Measurements from ENCODE around the gene CDC7. TPM values are rescaled to one million over a fixed set of nuclear protein-coding genes. Genes with fewer than 3 reads are reported as not detected.

CDC7 gene
- total and polyA plus RNA-seq, 9 of the 15 experiments (the other 6 are each of a cell fraction or from before 2014, with no cell fraction given): 22.3 to 66.8 (median 44.2) TPM

DNA sequence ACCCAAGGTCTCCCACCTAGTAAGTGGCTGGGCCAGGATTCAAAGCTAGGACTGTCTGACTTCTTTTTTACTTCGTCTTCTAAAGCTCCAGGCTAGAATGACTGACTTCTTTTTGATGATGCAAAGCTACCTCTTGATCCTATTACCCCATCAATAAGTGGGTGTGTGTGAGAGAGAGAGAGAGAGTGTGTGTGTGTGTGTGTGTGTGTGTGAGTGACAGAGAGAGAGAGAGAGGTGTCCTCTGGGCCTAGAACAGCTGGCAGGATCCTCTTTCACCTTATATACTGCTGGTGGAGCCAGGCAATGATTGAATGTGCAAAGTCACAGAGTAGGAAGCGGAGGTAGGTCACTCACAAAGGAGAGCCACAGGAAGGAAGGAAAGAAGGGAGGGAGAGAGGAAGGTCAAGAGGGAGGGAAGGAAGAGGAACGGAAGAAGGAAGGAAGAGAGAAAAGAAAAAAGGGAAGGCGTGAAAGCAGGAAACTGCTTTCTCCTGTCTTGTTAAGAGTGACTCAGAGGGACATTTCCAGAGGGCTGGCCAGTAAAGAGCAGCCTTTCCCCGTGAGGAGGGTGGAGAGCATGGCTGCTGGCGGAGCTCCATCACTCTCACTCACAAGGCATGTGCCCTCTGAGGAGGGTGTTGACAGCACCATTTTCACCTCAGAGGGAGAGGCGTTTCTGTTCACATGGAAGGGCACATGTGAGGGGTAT is 68.9 kb downstream of the CDC7 start (continued):
- TF ChIP-seq RERE (CRISPR knock-in tag; IDR thresholded peaks at IDR 0.05; ENCODE audit: borderline replicate concordance): no peak
- no peak for TF ChIP-seq SIN3A (IDR thresholded peaks at IDR 0.05; ENCODE audit: borderline replicate concordance in 2 of 2, control insufficient read depth in 1 of 2, low read depth in 2 of 2, low read length in 2 of 2)
- TF ChIP-seq, protein P1, sequence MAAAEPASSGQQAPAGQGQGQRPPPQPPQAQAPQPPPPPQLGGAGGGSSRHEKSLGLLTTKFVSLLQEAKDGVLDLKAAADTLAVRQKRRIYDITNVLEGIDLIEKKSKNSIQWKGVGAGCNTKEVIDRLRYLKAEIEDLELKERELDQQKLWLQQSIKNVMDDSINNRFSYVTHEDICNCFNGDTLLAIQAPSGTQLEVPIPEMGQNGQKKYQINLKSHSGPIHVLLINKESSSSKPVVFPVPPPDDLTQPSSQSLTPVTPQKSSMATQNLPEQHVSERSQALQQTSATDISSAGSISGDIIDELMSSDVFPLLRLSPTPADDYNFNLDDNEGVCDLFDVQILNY (CRISPR knock-in tag; IDR thresholded peaks at IDR 0.05): no peak
- TF ChIP-seq SP2 (IDR thresholded peaks at IDR 0.05; ENCODE audit: extremely low read depth, low read depth, low read length, poor library complexity, severe bottlenecking): no peak
- TF ChIP-seq CXXC5 (CRISPR knock-in tag; IDR thresholded peaks at IDR 0.05): 0 out of 2 replicates have a peak, but pooled peaks have one; percentile 9
- peak; percentile 32; the same call in 1 of the 2 replicates for TF ChIP-seq ZEB2 (IDR thresholded peaks at IDR 0.05)
- TF ChIP-seq SMARCE1 (IDR thresholded peaks at IDR 0.05): peak; percentile 50; the same call in 1 of the 2 replicates
- no peak for TF ChIP-seq CHD2 (IDR thresholded peaks at IDR 0.05; ENCODE audit: low read depth, low read length)
- TF ChIP-seq KLF1 (tag; IDR thresholded peaks at IDR 0.05): no peak
- TF ChIP-seq TBL1XR1 (IDR thresholded peaks at IDR 0.05; ENCODE audit: low read length in 2 of 2): no peak
- 0 out of 2 replicates have a peak, but pooled peaks have one; percentile 10 for TF ChIP-seq ARID2 (IDR thresholded peaks at IDR 0.05)
- peak; percentile 62 for TF ChIP-seq DPF2 (IDR thresholded peaks at IDR 0.05)
- TF ChIP-seq, protein P2, sequence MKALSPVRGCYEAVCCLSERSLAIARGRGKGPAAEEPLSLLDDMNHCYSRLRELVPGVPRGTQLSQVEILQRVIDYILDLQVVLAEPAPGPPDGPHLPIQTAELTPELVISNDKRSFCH (CRISPR knock-in tag; IDR thresholded peaks at IDR 0.05): no peak
- TF ChIP-seq, protein P2 (tag; IDR thresholded peaks at IDR 0.05): no peak
- TF ChIP-seq ELF4 (CRISPR knock-in tag; IDR thresholded peaks at IDR 0.05): 0 out of 2 replicates have a peak, but pooled peaks have one; percentile 56
- peak; percentile 51; the same call in 1 of the 2 replicates for TF ChIP-seq SMARCA5 (IDR thresholded peaks at IDR 0.05)
- no peak for TF ChIP-seq RHOXF2B (CRISPR knock-in tag; conservative IDR thresholded peaks at IDR 0.05)
- TF ChIP-seq NEUROD1 (IDR thresholded peaks at IDR 0.05; ENCODE audit: borderline replicate concordance, low read depth, low read length, partially characterized antibody): peak; percentile 24
- TF ChIP-seq, protein P3, sequence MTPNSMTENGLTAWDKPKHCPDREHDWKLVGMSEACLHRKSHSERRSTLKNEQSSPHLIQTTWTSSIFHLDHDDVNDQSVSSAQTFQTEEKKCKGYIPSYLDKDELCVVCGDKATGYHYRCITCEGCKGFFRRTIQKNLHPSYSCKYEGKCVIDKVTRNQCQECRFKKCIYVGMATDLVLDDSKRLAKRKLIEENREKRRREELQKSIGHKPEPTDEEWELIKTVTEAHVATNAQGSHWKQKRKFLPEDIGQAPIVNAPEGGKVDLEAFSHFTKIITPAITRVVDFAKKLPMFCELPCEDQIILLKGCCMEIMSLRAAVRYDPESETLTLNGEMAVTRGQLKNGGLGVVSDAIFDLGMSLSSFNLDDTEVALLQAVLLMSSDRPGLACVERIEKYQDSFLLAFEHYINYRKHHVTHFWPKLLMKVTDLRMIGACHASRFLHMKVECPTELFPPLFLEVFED (CRISPR knock-in tag; conservative IDR thresholded peaks at IDR 0.05): peak; percentile 86; the same call in 1 of the 2 replicates
